HG03575 (cell line): Measurements from ENCODE around the gene PLBD2.
"Not testable (repeated sequence)": the region's sequence is repeated elsewhere in the genome, so short reads cannot be mapped to it uniquely, and the experiment has no call there.

Source experiments
- ATAC-seq: cut with Tn5 transposase; IDR thresholded peaks from one replicate; pipeline ENCODE4 v1.9.1; 2021; ENCODE audit not compliant: unreplicated experiment, insufficient number of reproducible peaks, low FRiP score; ENCODE audit errors: extremely low read depth

The PLBD2 gene

GRCh38 chr12:113333877-113334785 lies 24.3 kb upstream of the PLBD2 start:
- no peak for ATAC-seq

GRCh38 chr12:113334786-113335539 lies 23.4 kb upstream of the PLBD2 start, which contains the start of gene SLC8B1:
Gene SLC8B1, minus strand, starts transcription at chr12:113335109. Its CDS starts 2,231 bp downstream, at chr12:113332878.
- no peak for ATAC-seq

- ATAC-seq = no peak
Observed at GRCh38 chr12:113339540-113339939, 18.8 kb upstream of the PLBD2 start.

- no peak for ATAC-seq
Observed at GRCh38 chr12:113340061-113340460, 18.3 kb upstream of the PLBD2 start.

- no peak for ATAC-seq
Observed at GRCh38 chr12:113341535-113341934, 16.9 kb upstream of the PLBD2 start.

GRCh38 chr12:113345318-113345717 lies 13.1 kb upstream of the PLBD2 start:
- no peak for ATAC-seq

- no peak for ATAC-seq
Observed at GRCh38 chr12:113346353-113346752, 12.0 kb upstream of the PLBD2 start.

GRCh38 chr12:113347107-113347506 lies 11.3 kb upstream of the PLBD2 start:
- no peak for ATAC-seq

GRCh38 chr12:113347892-113348291 lies 10.5 kb upstream of the PLBD2 start:
- no peak for ATAC-seq

GRCh38 chr12:113348849-113349536 lies 9.4 kb upstream of the PLBD2 start:
- ATAC-seq = no peak

GRCh38 chr12:113351089-113351488 lies 7.3 kb upstream of the PLBD2 start:
- no peak for ATAC-seq

- ATAC-seq = not testable (repeated sequence)
Observed at GRCh38 chr12:113354192-113354591, 4.2 kb upstream of the PLBD2 start.

GRCh38 chr12:113359133-113359938 lies 949 bp downstream of the PLBD2 start:
- no peak for ATAC-seq

- ATAC-seq = no peak
Observed at GRCh38 chr12:113359939-113360748, 1.8 kb downstream of the PLBD2 start.

- ATAC-seq = no peak
Observed at GRCh38 chr12:113361574-113362370, 3.4 kb downstream of the PLBD2 start.

GRCh38 chr12:113364698-113365097 lies 6.3 kb downstream of the PLBD2 start:
- ATAC-seq = no peak
